Epithelial cell of esophagus (primary cell): ENCODE data around the gene TCEANC2.

Experiments
- DNase-seq: peaks from one replicate; pipeline ENCODE4 v3.0.0; 2010; ENCODE audit warnings: low read depth
- H3K4me3 ChIP-seq: 2 replicates; pipeline ENCODE4 v1.5.1; 2011; ENCODE audit warnings: mild to moderate bottlenecking, low read length, control low read depth
- TF ChIP-seq, protein P1 (sequence below): IDR thresholded peaks from 2 replicates; pipeline ENCODE4 v1.5.1; 2011; ENCODE audit warnings: low read depth, mild to moderate bottlenecking, low read length, control low read depth, inconsistent platforms; ENCODE audit not compliant: insufficient read depth; ENCODE audit errors: missing control alignments

TCEANC2 gene

GRCh38 chr1:54051933-54052430 is 1.4 kb upstream of the TCEANC2 start:
- TF ChIP-seq, protein P1, sequence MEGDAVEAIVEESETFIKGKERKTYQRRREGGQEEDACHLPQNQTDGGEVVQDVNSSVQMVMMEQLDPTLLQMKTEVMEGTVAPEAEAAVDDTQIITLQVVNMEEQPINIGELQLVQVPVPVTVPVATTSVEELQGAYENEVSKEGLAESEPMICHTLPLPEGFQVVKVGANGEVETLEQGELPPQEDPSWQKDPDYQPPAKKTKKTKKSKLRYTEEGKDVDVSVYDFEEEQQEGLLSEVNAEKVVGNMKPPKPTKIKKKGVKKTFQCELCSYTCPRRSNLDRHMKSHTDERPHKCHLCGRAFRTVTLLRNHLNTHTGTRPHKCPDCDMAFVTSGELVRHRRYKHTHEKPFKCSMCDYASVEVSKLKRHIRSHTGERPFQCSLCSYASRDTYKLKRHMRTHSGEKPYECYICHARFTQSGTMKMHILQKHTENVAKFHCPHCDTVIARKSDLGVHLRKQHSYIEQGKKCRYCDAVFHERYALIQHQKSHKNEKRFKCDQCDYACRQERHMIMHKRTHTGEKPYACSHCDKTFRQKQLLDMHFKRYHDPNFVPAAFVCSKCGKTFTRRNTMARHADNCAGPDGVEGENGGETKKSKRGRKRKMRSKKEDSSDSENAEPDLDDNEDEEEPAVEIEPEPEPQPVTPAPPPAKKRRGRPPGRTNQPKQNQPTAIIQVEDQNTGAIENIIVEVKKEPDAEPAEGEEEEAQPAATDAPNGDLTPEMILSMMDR = no peak

DNA sequence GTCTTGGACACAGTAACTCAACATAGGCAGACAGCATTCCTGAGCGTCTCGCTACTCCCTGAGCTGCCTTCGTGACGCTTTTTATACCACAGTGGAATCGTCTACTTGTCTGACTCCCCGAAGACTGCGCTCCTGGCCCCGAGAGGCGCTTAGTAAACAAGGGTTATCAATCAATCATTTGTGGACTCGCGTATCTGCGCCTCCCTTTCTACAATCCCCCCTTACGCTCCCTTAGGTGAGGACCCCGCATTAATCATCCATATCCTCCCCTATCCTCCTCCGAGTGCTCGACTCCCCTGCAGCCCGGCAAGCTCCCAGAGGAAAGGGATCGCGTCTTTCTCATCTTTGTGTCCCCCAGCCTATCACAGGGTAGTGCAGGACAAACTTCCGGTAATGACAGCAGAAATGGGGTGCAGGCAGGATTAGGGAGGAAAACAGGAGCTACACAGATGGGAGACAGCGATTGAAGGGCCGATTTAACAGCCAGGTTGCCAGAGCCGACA is 926 bp upstream of the TCEANC2 start:
- DNase-seq = peak; percentile 61
- TF ChIP-seq, protein P1 = no peak
- peak overlapping the region; percentile 95 for H3K4me3 ChIP-seq

More at GRCh38 chr1:54051933-54052430, 1.4 kb upstream of the TCEANC2 start:
- peak overlapping the region; percentile 95 for H3K4me3 ChIP-seq
- DNase-seq = peak; percentile 13

DNA sequence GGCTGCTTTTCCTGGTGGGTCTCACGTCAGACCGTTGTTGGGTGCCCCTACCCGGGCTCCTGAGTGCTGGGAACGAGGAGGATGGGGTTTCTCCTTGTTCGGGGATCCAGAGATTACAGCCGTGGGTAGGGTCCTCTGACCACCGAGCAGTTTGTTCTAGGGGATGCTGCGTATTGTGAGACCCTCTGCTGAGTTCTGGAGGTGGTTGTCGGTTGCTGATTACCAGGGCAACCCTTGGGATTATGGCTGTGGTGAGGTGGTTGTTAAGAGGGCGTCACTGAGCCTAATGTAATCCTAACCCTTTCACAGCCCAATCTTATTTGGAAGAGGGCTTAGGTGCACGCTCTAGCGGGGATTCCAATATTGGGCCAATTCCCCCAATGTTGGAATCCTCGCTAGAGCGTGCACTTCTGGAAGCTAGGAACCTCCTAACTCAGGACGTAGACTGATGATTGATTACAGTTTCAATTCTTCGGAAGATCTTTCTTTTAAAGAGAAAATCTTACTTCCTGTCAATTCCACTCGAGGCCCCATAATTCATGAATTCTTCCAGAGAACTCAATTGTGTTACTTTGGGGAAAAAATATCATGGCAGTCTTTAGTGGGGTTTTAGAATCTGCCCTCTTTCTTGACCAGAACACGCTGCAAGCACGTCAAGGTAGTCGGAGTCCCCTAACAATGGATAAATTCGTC is 483 bp downstream of the TCEANC2 start:
- peak; percentile 17 for DNase-seq
- TF ChIP-seq, protein P1 = no peak
- peak overlapping the region; percentile 95 for H3K4me3 ChIP-seq

GRCh38 chr1:54054438-54054749 is 986 bp downstream of the TCEANC2 start:
- peak overlapping the region; percentile 95 for H3K4me3 ChIP-seq
- no peak for DNase-seq
- TF ChIP-seq, protein P1 = no peak

GRCh38 chr1:54064299-54064698 is 10.9 kb downstream of the TCEANC2 start:
- H3K4me3 ChIP-seq = no peak overlapping the region
- TF ChIP-seq, protein P1 = no peak
- DNase-seq = no peak

DNA sequence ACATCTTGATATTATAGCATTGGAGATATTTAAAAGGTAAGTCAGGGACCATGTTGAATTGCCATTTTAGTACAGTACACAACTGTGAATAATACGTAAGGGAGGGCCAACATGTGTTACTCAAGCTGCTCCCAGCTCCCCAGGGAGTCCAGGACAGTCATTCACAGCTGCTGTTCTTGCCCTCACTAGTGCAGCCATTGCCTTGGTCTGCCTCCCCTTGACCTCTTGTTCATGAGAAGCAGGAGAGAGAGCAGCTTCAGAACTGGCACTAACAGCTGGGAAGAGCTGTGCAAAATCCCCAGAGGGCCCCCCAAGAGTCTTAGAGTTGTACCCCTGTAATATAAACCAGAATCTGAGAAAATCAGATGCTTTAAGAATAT is 16.4 kb downstream of the TCEANC2 start:
- no peak for DNase-seq
- no peak overlapping the region for H3K4me3 ChIP-seq

More for the DNA sequence above, 16.4 kb downstream of the TCEANC2 start:
- TF ChIP-seq, protein P1 = no peak
